Measurements from ENCODE around the gene CCDC9B.

DNA sequence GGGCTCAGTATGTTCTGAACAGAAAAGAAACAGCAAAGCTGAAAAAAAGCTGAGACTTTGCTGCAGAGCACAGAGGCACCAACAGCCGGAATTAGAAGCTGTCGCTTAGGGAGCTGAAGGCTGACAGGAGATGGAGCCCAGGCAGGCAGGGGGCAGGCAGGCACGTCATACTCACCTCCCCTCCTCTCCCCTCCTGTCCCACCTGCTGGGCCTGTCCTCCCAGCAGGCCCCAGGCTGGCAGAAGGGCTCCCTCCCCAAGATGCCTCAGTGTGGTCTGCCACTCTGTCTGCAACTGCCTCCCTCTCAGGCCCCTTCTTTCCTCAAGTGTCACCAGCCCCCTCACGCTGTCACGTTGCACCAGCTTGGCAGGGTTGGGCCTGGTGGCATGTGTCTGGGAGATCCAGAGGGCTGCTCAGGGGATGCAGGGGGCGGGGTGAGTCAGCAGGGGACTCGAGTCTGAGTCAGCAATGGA, 54.6 kb downstream of the CCDC9B start:
- TF ChIP-seq, protein P1, sequence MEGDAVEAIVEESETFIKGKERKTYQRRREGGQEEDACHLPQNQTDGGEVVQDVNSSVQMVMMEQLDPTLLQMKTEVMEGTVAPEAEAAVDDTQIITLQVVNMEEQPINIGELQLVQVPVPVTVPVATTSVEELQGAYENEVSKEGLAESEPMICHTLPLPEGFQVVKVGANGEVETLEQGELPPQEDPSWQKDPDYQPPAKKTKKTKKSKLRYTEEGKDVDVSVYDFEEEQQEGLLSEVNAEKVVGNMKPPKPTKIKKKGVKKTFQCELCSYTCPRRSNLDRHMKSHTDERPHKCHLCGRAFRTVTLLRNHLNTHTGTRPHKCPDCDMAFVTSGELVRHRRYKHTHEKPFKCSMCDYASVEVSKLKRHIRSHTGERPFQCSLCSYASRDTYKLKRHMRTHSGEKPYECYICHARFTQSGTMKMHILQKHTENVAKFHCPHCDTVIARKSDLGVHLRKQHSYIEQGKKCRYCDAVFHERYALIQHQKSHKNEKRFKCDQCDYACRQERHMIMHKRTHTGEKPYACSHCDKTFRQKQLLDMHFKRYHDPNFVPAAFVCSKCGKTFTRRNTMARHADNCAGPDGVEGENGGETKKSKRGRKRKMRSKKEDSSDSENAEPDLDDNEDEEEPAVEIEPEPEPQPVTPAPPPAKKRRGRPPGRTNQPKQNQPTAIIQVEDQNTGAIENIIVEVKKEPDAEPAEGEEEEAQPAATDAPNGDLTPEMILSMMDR (conservative IDR thresholded peaks at IDR 0.05 in 1 of 2, IDR thresholded peaks at IDR 0.05 in 1 of 2; ENCODE audit: low read depth in 1 of 2, low read length in 2 of 2): no peak
- no peak for TF ChIP-seq EZH2 (IDR thresholded peaks at IDR 0.05; ENCODE audit: low read length, missing control alignments)
